SH-SY5Y (cell line): ENCODE results near the gene EPHA6.

Experiments used
- GATA2 ChIP-seq: IDR thresholded peaks from 2 replicates; pipeline ENCODE4 v1.6.1; 2011; ENCODE audit warnings: mild to moderate bottlenecking, low read depth, low read length
- GATA3 ChIP-seq: IDR thresholded peaks from 2 replicates; pipeline ENCODE4 v1.6.1; 2011; ENCODE audit warnings: low read depth, mild to moderate bottlenecking, low read length, moderate library complexity

The EPHA6 gene

GRCh38 chr3:96970211-96970610 lies 155.8 kb downstream of the EPHA6 start:
- no peak for TF ChIP-seq GATA2
- TF ChIP-seq GATA3: no peak

DNA sequence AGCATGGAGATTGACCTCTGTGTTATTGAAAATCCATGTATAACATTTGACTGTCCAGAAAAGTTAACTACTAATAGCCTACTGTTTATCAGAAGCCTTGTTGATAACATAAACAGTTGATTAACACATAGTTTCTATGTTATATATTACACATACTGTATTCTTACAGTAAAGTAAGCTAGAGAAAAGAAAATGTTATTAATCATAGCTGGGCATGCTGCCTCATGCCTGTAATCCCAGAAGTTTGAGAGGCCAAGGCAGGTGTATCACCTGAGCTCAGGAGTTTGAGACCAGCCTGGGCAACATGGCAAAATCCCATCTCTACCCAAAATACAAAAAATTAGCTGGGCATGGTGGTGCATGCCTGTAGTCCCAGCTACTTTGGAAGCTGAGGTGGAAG lies 163.3 kb downstream of the EPHA6 start:
- no peak for TF ChIP-seq GATA3
- TF ChIP-seq GATA2: no peak

DNA sequence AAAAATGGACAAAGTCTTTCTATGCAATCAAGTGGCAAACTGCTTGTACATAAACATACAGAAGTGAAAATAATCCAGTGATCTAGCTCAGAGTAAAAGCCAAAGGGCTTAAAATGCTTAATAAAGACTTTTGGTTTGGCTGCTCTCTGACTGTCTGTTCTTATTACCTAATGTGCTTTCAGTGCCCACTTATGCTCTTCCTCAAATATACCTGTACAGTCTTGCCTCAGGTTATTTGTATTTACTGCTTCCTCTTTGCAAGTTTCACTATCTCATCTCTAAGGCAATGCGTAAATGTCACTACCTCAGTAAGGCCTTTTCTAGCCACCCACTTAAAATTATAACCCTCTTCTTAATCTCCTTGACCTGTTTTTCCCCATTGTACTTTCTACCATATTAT lies 171.8 kb downstream of the EPHA6 start:
- TF ChIP-seq GATA3 (no peak), GATA2 (no peak)

DNA sequence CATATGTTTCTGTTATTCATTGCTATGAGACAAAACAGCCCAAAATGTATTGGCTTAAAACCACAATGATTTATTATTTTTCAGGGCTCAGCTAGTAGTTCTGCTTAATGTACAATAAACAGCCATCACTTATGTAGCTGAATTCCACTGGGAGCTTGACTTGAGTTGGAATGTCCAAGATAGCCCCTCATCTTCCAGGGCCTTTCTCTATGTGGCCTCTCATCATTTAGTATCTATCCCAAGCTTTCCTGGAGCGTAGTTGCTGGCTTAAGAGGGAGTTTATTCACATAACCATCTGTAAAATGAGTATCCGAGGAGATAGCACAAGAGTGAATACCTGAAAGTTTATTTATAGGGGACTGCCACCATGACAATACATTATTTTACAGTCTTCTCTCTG lies 176.8 kb downstream of the EPHA6 start:
- TF ChIP-seq GATA2: no peak
- no peak for TF ChIP-seq GATA3

GRCh38 chr3:96991800-96992365 lies 177.5 kb downstream of the EPHA6 start:
- TF ChIP-seq GATA2: no peak

GRCh38 chr3:96994988-96995387 lies 180.6 kb downstream of the EPHA6 start:
- TF ChIP-seq GATA2: no peak
- TF ChIP-seq GATA3: no peak

DNA sequence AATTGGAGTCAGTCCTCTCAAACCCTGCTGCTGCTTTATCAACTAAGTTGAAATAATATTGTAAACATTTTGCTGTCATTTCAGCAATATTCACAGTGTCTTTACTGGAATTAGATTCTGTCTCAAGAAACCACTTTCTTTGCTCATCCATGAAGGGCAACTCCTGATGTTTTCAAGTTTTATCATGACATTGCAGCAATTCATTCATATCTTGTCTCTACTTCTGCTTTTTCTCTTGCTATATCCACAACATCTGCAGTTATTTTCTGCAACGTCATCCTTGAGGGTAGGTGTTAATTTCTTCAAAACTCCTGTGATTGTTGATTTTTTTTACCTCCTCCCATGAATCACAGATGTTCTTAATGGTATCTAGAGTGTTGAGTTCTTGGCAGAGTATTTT lies 181.6 kb downstream of the EPHA6 start:
- TF ChIP-seq GATA3 (no peak), GATA2 (no peak)

GRCh38 chr3:97001611-97002010 lies 187.2 kb downstream of the EPHA6 start:
- no peak for TF ChIP-seq GATA2
- no peak for TF ChIP-seq GATA3

DNA sequence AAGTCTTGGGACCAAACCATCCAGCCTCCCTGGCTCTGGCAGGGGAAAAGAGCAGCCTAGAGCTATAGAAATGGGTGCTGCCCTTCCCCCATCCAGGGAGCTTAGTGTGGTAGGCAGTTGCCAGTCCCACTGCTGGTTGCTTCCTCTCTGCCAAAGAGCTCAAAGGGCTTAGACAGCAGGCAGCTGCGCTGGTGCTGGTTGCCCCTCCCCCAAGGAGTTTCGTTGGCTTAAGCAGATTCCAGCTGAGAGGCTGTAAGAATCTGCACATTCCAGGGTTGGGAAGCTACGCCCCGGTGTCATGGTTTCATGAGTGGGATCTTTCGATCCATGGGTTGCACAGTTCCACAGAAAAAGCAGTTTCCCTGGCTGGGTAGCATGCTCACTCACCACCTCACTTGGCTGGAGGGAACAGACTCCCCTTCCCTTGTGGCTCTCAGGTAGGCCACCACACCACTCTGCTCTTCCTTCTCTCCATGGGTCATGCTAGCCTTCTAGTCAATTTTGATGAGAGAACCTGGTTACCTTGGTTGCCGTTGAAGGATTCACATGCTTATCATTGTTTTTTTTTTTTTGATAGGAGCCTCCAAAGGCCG lies 195.1 kb downstream of the EPHA6 start:
- TF ChIP-seq GATA3 (no peak), GATA2 (no peak)

- no peak for TF ChIP-seq GATA2
- no peak for TF ChIP-seq GATA3
Measured at GRCh38 chr3:97010881-97011657, 196.7 kb downstream of the EPHA6 start.

- TF ChIP-seq GATA2 (no peak), GATA3 (no peak)
Measured at GRCh38 chr3:97021778-97022177, 207.4 kb downstream of the EPHA6 start.

GRCh38 chr3:97029972-97030371 lies 215.6 kb downstream of the EPHA6 start:
- TF ChIP-seq GATA2 (no peak), GATA3 (no peak)

DNA sequence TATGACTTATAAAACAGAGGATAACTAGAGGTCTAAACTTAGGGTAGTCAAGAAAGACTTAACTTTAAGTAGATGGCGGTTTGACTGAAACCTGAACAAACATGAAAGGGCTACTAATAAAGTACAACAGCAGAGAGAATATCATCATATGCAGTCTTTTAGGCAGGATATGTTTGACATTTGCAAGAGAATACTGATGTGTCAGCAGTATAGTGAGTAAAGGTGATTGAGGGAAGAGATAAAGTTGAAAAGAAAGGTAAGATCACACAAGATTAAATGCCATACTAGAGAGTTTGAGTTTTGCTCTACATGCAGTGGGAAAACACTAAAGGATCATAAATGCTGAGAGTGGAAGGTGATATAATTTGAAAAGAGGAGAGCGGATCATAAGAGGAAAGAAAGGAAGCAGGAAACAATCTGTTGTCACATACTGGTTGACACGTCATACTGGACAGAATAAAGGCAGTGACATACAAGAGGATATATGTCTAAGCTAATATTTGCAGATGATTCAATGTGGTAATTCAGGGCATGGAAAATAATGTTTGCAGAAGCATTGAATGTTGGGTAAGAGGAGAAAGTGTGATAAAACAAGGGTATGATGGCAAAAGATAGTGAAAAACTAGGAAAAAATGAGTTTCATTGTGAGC lies 223.0 kb downstream of the EPHA6 start:
- no peak for TF ChIP-seq GATA2

- TF ChIP-seq GATA3 (no peak), GATA2 (no peak)
Measured at GRCh38 chr3:97043411-97043810, 229.0 kb downstream of the EPHA6 start.

- TF ChIP-seq GATA2: no peak
- TF ChIP-seq GATA3: no peak
Measured at GRCh38 chr3:97057365-97057764, 243.0 kb downstream of the EPHA6 start.

GRCh38 chr3:97059168-97059567 lies 244.8 kb downstream of the EPHA6 start:
- TF ChIP-seq GATA3 (no peak), GATA2 (no peak)
